Measurements from ENCODE around the gene BMPR1B.

- TF ChIP-seq CTCF (conservative IDR thresholded peaks at IDR 0.05; ENCODE audit: low read depth, low read length) (no peak), EZH2 (IDR thresholded peaks at IDR 0.05; ENCODE audit: low read length, unreplicated experiment) (no peak), EZH2phosphoT487 (IDR thresholded peaks at IDR 0.05; ENCODE audit: borderline replicate concordance, low read length) (no peak)
These were observed 120.2 kb downstream of the BMPR1B start for GRCh38 chr4:94877973-94878372.

Measured in PC-3 (cell line).